ENCODE measurements around the gene CATSPER4. TPM values are rescaled to one million over a fixed set of nuclear protein-coding genes. Genes with fewer than 3 reads are reported as not detected.

Gene CATSPER4
- total and polyA plus RNA-seq, 2 of the 13 experiments (the other 11 are each of a cell fraction or from before 2014, with no cell fraction given), result not detected

DNA sequence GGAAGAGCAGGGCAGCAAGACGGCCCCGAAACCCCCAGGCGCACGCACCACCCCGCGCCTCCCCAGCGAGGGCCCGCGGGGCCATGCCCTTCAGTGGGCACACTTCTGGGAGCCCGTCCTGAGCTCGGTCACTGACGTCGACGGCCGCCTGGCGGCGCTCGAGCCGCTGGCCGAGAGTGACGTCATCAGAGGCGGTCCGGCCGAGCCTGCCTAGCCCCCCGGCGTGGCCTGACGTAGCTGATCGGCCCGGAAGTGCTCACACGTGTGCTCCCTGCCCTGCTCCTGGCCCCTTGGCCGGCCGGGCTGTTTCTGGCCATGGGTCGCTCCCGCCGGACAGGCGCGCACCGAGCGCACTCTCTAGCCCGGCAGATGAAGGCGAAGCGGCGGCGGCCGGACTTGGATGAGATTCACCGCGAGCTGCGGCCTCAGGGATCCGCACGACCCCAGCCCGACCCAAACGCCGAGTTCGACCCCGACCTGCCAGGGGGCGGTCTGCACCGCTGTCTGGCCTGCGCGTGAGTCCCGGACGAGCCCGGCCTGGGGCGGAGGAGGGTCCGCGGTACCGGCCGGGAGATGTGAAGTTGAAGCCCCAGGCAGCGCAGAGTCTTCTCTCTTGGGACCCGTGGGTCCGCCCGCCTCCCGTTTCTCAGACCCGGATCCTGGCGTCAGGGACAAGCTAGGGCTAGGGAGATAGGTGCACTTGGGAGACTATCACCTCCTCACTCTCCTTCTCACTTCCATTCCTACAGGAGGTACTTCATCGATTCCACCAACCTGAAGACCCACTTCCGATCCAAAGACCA lies 20.5 kb upstream of the CATSPER4 start, which contains the start of gene ZNF593 (continued):
- TF ChIP-seq TAF1 (CRISPR knock-in tag; IDR thresholded peaks at IDR 0.05) (peak; percentile 83), NBN (conservative IDR thresholded peaks at IDR 0.05) (no peak), ZFP82 (CRISPR knock-in tag; IDR thresholded peaks at IDR 0.05; ENCODE audit: borderline replicate concordance) (no peak), JDP2 (CRISPR knock-in tag; IDR thresholded peaks at IDR 0.05; ENCODE audit: borderline replicate concordance) (no peak; the same call in 1 of the 2 replicates), FOSL1 (CRISPR knock-in tag; IDR thresholded peaks at IDR 0.05; ENCODE audit: borderline replicate concordance) (peak; percentile 23; the same call in 1 of the 2 replicates), PHF20 (CRISPR knock-in tag; IDR thresholded peaks at IDR 0.05) (peak; percentile 90), ZNF605 (CRISPR knock-in tag; IDR thresholded peaks at IDR 0.05) (peak; percentile 93), ZFP36 (IDR thresholded peaks at IDR 0.05; ENCODE audit: borderline replicate concordance, low read depth, low read length, partially characterized antibody) (no peak), ZSCAN9 (CRISPR knock-in tag; IDR thresholded peaks at IDR 0.05; ENCODE audit: borderline replicate concordance) (peak; percentile 82; the same call in 1 of the 2 replicates), ETV5 (CRISPR knock-in tag; IDR thresholded peaks at IDR 0.05; ENCODE audit: borderline replicate concordance) (peak; percentile 91), ZNF367 (CRISPR knock-in tag; IDR thresholded peaks at IDR 0.05; ENCODE audit: borderline replicate concordance) (0 out of 2 replicates have a peak, but pooled peaks have one; percentile 65), KDM3A (CRISPR knock-in tag; IDR thresholded peaks at IDR 0.05; ENCODE audit: low read depth) (peak; percentile 66; the same call in 1 of the 2 replicates), PHB2 (IDR thresholded peaks at IDR 0.05; ENCODE audit: partially characterized antibody) (no peak), SKI (IDR thresholded peaks at IDR 0.05; ENCODE audit: partially characterized antibody) (peak; percentile 26), MEIS2 (CRISPR knock-in tag; IDR thresholded peaks at IDR 0.05) (peak; percentile 77; the same call in 1 of the 2 replicates), ZNF747 (CRISPR knock-in tag; IDR thresholded peaks at IDR 0.05; ENCODE audit: borderline replicate concordance) (peak; percentile 82; the same call in 1 of the 2 replicates), ZNF224 (CRISPR knock-in tag; IDR thresholded peaks at IDR 0.05) (peak; percentile 78; the same call in 1 of the 2 replicates), ZNF333 (CRISPR knock-in tag; IDR thresholded peaks at IDR 0.05; ENCODE audit: borderline replicate concordance) (peak; percentile 98), ZNF781 (CRISPR knock-in tag; IDR thresholded peaks at IDR 0.05; ENCODE audit: borderline replicate concordance, not compliant biosample characterization) (peak; percentile 75)
- TF ChIP-seq, protein P1, sequence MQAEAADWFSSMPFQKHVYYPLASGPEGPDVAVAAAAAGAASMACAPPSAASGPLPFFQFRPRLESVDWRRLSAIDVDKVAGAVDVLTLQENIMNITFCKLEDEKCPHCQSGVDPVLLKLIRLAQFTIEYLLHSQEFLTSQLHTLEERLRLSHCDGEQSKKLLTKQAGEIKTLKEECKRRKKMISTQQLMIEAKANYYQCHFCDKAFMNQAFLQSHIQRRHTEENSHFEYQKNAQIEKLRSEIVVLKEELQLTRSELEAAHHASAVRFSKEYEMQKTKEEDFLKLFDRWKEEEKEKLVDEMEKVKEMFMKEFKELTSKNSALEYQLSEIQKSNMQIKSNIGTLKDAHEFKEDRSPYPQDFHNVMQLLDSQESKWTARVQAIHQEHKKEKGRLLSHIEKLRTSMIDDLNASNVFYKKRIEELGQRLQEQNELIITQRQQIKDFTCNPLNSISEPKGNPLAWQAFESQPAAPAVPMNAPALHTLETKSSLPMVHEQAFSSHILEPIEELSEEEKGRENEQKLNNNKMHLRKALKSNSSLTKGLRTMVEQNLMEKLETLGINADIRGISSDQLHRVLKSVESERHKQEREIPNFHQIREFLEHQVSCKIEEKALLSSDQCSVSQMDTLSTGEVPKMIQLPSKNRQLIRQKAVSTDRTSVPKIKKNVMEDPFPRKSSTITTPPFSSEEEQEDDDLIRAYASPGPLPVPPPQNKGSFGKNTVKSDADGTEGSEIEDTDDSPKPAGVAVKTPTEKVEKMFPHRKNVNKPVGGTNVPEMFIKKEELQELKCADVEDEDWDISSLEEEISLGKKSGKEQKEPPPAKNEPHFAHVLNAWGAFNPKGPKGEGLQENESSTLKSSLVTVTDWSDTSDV (CRISPR knock-in tag; IDR thresholded peaks at IDR 0.05), result no peak
- TF ChIP-seq, protein P2, sequence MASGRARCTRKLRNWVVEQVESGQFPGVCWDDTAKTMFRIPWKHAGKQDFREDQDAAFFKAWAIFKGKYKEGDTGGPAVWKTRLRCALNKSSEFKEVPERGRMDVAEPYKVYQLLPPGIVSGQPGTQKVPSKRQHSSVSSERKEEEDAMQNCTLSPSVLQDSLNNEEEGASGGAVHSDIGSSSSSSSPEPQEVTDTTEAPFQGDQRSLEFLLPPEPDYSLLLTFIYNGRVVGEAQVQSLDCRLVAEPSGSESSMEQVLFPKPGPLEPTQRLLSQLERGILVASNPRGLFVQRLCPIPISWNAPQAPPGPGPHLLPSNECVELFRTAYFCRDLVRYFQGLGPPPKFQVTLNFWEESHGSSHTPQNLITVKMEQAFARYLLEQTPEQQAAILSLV (CRISPR knock-in tag; IDR thresholded peaks at IDR 0.05; ENCODE audit: borderline replicate concordance), result peak; percentile 86; the same call in 1 of the 2 replicates
- TF ChIP-seq, protein P3, sequence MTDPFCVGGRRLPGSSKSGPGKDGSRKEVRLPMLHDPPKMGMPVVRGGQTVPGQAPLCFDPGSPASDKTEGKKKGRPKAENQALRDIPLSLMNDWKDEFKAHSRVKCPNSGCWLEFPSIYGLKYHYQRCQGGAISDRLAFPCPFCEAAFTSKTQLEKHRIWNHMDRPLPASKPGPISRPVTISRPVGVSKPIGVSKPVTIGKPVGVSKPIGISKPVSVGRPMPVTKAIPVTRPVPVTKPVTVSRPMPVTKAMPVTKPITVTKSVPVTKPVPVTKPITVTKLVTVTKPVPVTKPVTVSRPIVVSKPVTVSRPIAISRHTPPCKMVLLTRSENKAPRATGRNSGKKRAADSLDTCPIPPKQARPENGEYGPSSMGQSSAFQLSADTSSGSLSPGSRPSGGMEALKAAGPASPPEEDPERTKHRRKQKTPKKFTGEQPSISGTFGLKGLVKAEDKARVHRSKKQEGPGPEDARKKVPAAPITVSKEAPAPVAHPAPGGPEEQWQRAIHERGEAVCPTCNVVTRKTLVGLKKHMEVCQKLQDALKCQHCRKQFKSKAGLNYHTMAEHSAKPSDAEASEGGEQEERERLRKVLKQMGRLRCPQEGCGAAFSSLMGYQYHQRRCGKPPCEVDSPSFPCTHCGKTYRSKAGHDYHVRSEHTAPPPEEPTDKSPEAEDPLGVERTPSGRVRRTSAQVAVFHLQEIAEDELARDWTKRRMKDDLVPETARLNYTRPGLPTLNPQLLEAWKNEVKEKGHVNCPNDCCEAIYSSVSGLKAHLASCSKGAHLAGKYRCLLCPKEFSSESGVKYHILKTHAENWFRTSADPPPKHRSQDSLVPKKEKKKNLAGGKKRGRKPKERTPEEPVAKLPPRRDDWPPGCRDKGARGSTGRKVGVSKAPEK (CRISPR knock-in tag; IDR thresholded peaks at IDR 0.05; ENCODE audit: borderline replicate concordance), result 0 out of 2 replicates have a peak, but pooled peaks have one; percentile 75
